Raji (cell line): ENCODE measurements around the gene FEV.

Experiments used
- POLR2A ChIP-seq: IDR thresholded peaks from 2 replicates; pipeline ENCODE4 v1.6.1; 2011; ENCODE audit warnings: low read depth, low read length, control low read depth; ENCODE audit not compliant: insufficient read depth

Gene FEV

GRCh38 chr2:218957671-218958070, 27.3 kb downstream of the FEV start:
- no peak for TF ChIP-seq POLR2A

DNA sequence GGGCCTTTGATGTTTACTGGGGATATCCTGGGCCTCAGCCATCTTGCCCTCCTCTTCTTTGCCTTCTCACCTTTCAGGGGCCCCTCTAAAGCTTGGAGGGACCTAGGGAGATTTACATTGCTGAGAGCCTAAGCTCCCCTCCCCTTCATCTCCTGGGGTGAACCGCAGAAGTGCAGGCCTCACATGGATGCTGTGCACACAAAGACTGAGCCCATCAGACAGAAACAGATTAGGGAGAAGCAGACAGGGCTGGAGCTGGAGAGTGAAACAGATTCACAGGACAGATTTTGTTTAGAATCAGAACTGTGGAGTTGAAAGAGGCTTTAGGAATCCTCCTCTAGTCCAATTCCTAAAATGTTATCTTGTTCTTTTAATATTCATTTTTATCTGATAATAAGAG, 28.9 kb downstream of the FEV start:
- no peak for TF ChIP-seq POLR2A

- TF ChIP-seq POLR2A, result no peak
Measured at GRCh38 chr2:218954541-218955300, 30.3 kb downstream of the FEV start.

- TF ChIP-seq POLR2A, result no peak
Measured at GRCh38 chr2:218953366-218953954, 31.5 kb downstream of the FEV start.

GRCh38 chr2:218952160-218952559, 32.8 kb downstream of the FEV start:
- TF ChIP-seq POLR2A, result no peak

DNA sequence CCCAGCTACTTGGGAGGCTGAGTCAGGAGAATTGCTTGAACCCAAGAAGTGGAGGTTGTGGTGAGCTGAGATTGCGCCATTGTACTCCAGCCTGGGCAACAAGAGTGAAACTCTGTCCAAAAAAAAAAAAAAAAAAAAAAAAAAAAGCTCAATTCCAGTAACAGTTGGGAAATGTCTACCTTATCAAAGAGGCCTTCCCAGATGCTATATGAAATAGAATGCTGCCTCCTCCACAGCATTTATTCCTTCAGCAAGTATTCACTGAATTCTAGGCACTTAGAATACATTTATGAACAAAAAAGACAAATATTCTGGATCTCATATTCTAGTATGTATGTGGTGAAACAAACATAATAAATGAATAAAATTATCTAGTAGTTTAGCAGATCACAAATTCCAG, 38.4 kb downstream of the FEV start:
- TF ChIP-seq POLR2A, result no peak

- TF ChIP-seq POLR2A, result no peak
Measured at GRCh38 chr2:218944759-218945404, 40.1 kb downstream of the FEV start.
